BLaER1 treated with 17β-estradiol and CSF1 and Interleukin-3, amounts not matched to agents 10 nM and 100 nM (cell line): ENCODE measurements around the gene SPCS1.
"Not testable (repeated sequence)": the region's sequence is repeated elsewhere in the genome, so short reads cannot be mapped to it uniquely, and the experiment has no call there.

Experiments used
- H3K27ac ChIP-seq, 11 experiments: shearing (Covaris generic); formaldehyde crosslinking; 2 replicates each; pipeline ENCODE4 v1.8.1; 2022
- H3K27me3 ChIP-seq, 11 experiments: shearing (Covaris generic); formaldehyde crosslinking; 2 replicates each; pipeline ENCODE4 v1.8.1; 2022
- H3K36me3 ChIP-seq, 11 experiments: shearing (Covaris generic); formaldehyde crosslinking; 2 replicates each; pipeline ENCODE4 v1.8.1; 2022
- H3K4me1 ChIP-seq, 10 experiments: shearing (Covaris generic); formaldehyde crosslinking; 2 replicates each; pipeline ENCODE4 v1.8.1; 2022
- H3K4me2 ChIP-seq, 11 experiments: shearing (Covaris generic); formaldehyde crosslinking; 2 replicates each; pipeline ENCODE4 v1.8.1; 2022
- H3K4me3 ChIP-seq, 10 experiments: shearing (Covaris generic); formaldehyde crosslinking; 2 replicates each; pipeline ENCODE4 v1.8.1; 2022
- H3K9ac ChIP-seq, 11 experiments: shearing (Covaris generic); formaldehyde crosslinking; 2 replicates each; pipeline ENCODE4 v1.8.1; 2022
- H3K9me3 ChIP-seq, 11 experiments: shearing (Covaris generic); formaldehyde crosslinking; replicated peaks in 1 of 11; 2 replicates each; pipeline ENCODE4 v1.8.1; 2022
- H4K20me1 ChIP-seq, 11 experiments: shearing (Covaris generic); formaldehyde crosslinking; 2 replicates each; pipeline ENCODE4 v1.8.1; 2022
- Cebpa-rat ChIP-seq, 11 experiments: shearing (Covaris generic); IDR thresholded peaks; 2 replicates each; pipeline ENCODE4 v1.8.1; 2022

SPCS1 gene

GRCh38 chr3:52715714-52716305, 9.9 kb downstream of the SPCS1 start:
- peaks cover 26 to 69% (median 47%) of the 10 kb centered on the region in 11 experiments for H3K36me3 ChIP-seq
- H3K27me3 ChIP-seq = no peaks in the 10 kb centered on the region
- H3K9me3 ChIP-seq = peaks cover 13 to 33% (median 25%) of the 10 kb centered on the region in 11 experiments; a peak in 20 of 22 replicates
- peak overlapping the region in 9 of 11 experiments; percentile 48 to 98 (median 86); a peak in 18 of 22 replicates for H3K27ac ChIP-seq
- H4K20me1 ChIP-seq = no peaks in the 10 kb centered on the region
- no peak for TF ChIP-seq Cebpa-rat (IDR thresholded peaks at IDR 0.05)
- peaks cover 43 to 71% (median 58%) of the 10 kb centered on the region in 10 experiments for H3K4me1 ChIP-seq
- H3K4me3 ChIP-seq = no peak overlapping the region
- H3K9ac ChIP-seq = peak overlapping the region in 5 of 11 experiments; percentile 3 to 33 (median 24); a peak in 3 of 22 replicates
- H3K4me2 ChIP-seq = peak overlapping the region; percentile 25 to 70 (median 60)

GRCh38 chr3:52719618-52720017, 13.7 kb downstream of the SPCS1 start:
- Histone ChIP-seq H3K27me3 (no peaks in the 10 kb centered on the region), H3K9me3 (peaks cover 13 to 53% (median 35%) of the 10 kb centered on the region in 11 experiments; a peak in 20 of 22 replicates), H3K9ac (peak overlapping the region; percentile 54 to 87 (median 80); a peak in 20 of 22 replicates), H3K4me2 (peak overlapping the region; percentile 71 to 90 (median 83)), H3K4me1 (peaks cover 62 to 100% (median 85%) of the 10 kb centered on the region in 10 experiments), H3K27ac (peak overlapping the region; percentile 58 to 98 (median 97); a peak in 21 of 22 replicates), H3K36me3 (peaks cover 10 to 59% (median 44%) of the 10 kb centered on the region in 11 experiments), H3K4me3 (peak overlapping the region in 9 of 10 experiments; percentile 9 to 53 (median 42); a peak in 12 of 20 replicates), H4K20me1 (no peaks in the 10 kb centered on the region)
- no peak for TF ChIP-seq Cebpa-rat (IDR thresholded peaks at IDR 0.05)

- Histone ChIP-seq H3K9ac (peak overlapping the region; percentile 54 to 87 (median 80); a peak in 21 of 22 replicates), H3K36me3 (peaks cover 10 to 65% (median 39%) of the 10 kb centered on the region in 11 experiments), H3K27me3 (no peaks in the 10 kb centered on the region), H3K4me3 (peak overlapping the region in 7 of 10 experiments; percentile 6 to 53 (median 43); a peak in 10 of 20 replicates), H3K9me3 (peaks cover 25 to 59% (median 46%) of the 10 kb centered on the region in 11 experiments), H3K4me2 (peak overlapping the region; percentile 71 to 90 (median 83)), H4K20me1 (no peaks in the 10 kb centered on the region), H3K27ac (peak overlapping the region; percentile 58 to 98 (median 97); a peak in 21 of 22 replicates), H3K4me1 (peaks cover 47 to 84% (median 69%) of the 10 kb centered on the region in 10 experiments)
- TF ChIP-seq Cebpa-rat (IDR thresholded peaks at IDR 0.05) = peak in 10 of 11 experiments; percentile 63 to 99 (median 98); a peak in 19 of 22 replicates
Observed at GRCh38 chr3:52721002-52721729, 15.3 kb downstream of the SPCS1 start.

- Histone ChIP-seq H3K4me1 (peaks cover 46 to 79% (median 65%) of the 10 kb centered on the region in 10 experiments), H3K4me3 (peak overlapping the region in 6 of 10 experiments; percentile 6 to 48 (median 33); a peak in 9 of 20 replicates), H3K9ac (peak overlapping the region; percentile 54 to 87 (median 80); a peak in 21 of 22 replicates), H3K4me2 (peak overlapping the region; percentile 71 to 90 (median 83)), H3K9me3 (peaks cover 29 to 64% (median 51%) of the 10 kb centered on the region in 11 experiments), H3K36me3 (peaks cover 10 to 65% (median 37%) of the 10 kb centered on the region in 11 experiments), H3K27ac (peak overlapping the region; percentile 58 to 98 (median 97); a peak in 21 of 22 replicates), H4K20me1 (no peaks in the 10 kb centered on the region), H3K27me3 (no peaks in the 10 kb centered on the region)
- no peak for TF ChIP-seq Cebpa-rat (IDR thresholded peaks at IDR 0.05)
Observed at GRCh38 chr3:52721730-52722008, 15.8 kb downstream of the SPCS1 start.

- Histone ChIP-seq H3K27me3 (no peaks in the 10 kb centered on the region), H3K9me3 (peaks cover 38 to 64% (median 58%) of the 10 kb centered on the region in 11 experiments), H3K9ac (peak overlapping the region in 10 of 11 experiments; percentile 35 to 87 (median 80); a peak in 19 of 22 replicates), H4K20me1 (no peaks in the 10 kb centered on the region), H3K4me1 (peaks cover 46 to 71% (median 60%) of the 10 kb centered on the region in 10 experiments), H3K4me2 (peak overlapping the region; percentile 71 to 90 (median 83)), H3K36me3 (peaks cover 16 to 65% (median 37%) of the 10 kb centered on the region in 11 experiments), H3K4me3 (peak overlapping the region in 1 of 10 experiments; percentile 48; a peak in 2 of 20 replicates), H3K27ac (peak overlapping the region; percentile 58 to 98 (median 97); a peak in 21 of 22 replicates)
- no peak for TF ChIP-seq Cebpa-rat (IDR thresholded peaks at IDR 0.05)
Observed at GRCh38 chr3:52722491-52722890, 16.6 kb downstream of the SPCS1 start.

- TF ChIP-seq Cebpa-rat (IDR thresholded peaks at IDR 0.05) = no peak
- Histone ChIP-seq H3K4me2 (peak overlapping the region in 7 of 11 experiments; percentile 42 to 90 (median 86); a peak in 11 of 22 replicates), H4K20me1 (no peaks in the 10 kb centered on the region)
Observed at GRCh38 chr3:52723935-52724334, 18.0 kb downstream of the SPCS1 start.

GRCh38 chr3:52724511-52724910, 18.6 kb downstream of the SPCS1 start:
- H3K27ac ChIP-seq = peak overlapping the region in 9 of 11 experiments; percentile 86 to 98 (median 97); a peak in 14 of 22 replicates
- no peak for TF ChIP-seq Cebpa-rat (IDR thresholded peaks at IDR 0.05)
- no peak overlapping the region for H3K4me3 ChIP-seq
- peaks cover 48 to 68% (median 62%) of the 10 kb centered on the region in 11 experiments for H3K9me3 ChIP-seq
- H3K9ac ChIP-seq = no peak overlapping the region
- H4K20me1 ChIP-seq = no peaks in the 10 kb centered on the region
- H3K4me1 ChIP-seq = peaks cover 37 to 51% (median 44%) of the 10 kb centered on the region in 10 experiments
- H3K4me2 ChIP-seq = 0 out of 22 replicates have a peak overlapping the region, but pooled peaks of 1 of the 11 experiments have one; percentile 90
- no peaks in the 10 kb centered on the region for H3K27me3 ChIP-seq
- H3K36me3 ChIP-seq = peaks cover 25 to 67% (median 40%) of the 10 kb centered on the region in 11 experiments

More at GRCh38 chr3:52723935-52724334, 18.0 kb downstream of the SPCS1 start:
- Histone ChIP-seq H3K4me1 (peaks cover 42 to 57% (median 50%) of the 10 kb centered on the region in 10 experiments), H3K36me3 (peaks cover 24 to 67% (median 39%) of the 10 kb centered on the region in 11 experiments), H3K4me3 (no peak overlapping the region; a peak in 1 of 20 replicates), H3K9ac (peak overlapping the region in 1 of 11 experiments; percentile 13; a peak in 3 of 22 replicates), H3K9me3 (peaks cover 48 to 68% (median 62%) of the 10 kb centered on the region in 11 experiments), H3K27me3 (no peaks in the 10 kb centered on the region), H3K27ac (peak overlapping the region in 10 of 11 experiments; percentile 73 to 98 (median 97); a peak in 19 of 22 replicates)

- H3K4me1 ChIP-seq = peaks cover 0 to 28% (median 19%) of the 10 kb centered on the region in 10 experiments; a peak in 16 of 20 replicates
- H3K4me2 ChIP-seq, H3K27ac ChIP-seq, H4K20me1 ChIP-seq, H3K27me3 ChIP-seq, H3K9ac ChIP-seq: not testable (repeated sequence)
- peaks cover 82 to 98% (median 94%) of the 10 kb centered on the region in 11 experiments for H3K9me3 ChIP-seq
- H3K4me3 ChIP-seq = peak overlapping the region in 5 of 10 experiments; percentile 18 to 38 (median 21); a peak in 4 of 20 replicates
- peaks cover 65 to 94% (median 74%) of the 10 kb centered on the region in 11 experiments for H3K36me3 ChIP-seq
Observed at GRCh38 chr3:52728753-52729152, 22.8 kb downstream of the SPCS1 start.
